UCSD-AML1 (cell line): Measurements from ENCODE around the gene ACP1.
"Not testable (repeated sequence)": the region's sequence is repeated elsewhere in the genome, so short reads cannot be mapped to it uniquely, and the experiment has no call there.

Source experiments
- DNase-seq: peaks from one replicate; lab custom pipeline; 2025; ENCODE audit not compliant: unreplicated experiment; lab: John Stamatoyannopoulos, UW

ACP1 gene

GRCh38 chr2:309148-309953, 44.6 kb downstream of the ACP1 start:
- no peak for DNase-seq

GRCh38 chr2:309954-310510, 45.3 kb downstream of the ACP1 start:
- DNase-seq, result no peak

- no peak for DNase-seq
Measured at GRCh38 chr2:310994-311393, 46.2 kb downstream of the ACP1 start.

- DNase-seq, result no peak
Measured at GRCh38 chr2:313991-314390, 49.2 kb downstream of the ACP1 start.

- DNase-seq, result no peak
Measured at GRCh38 chr2:314561-315336, 50.0 kb downstream of the ACP1 start.

GRCh38 chr2:315925-316324, 51.2 kb downstream of the ACP1 start:
- DNase-seq, result not testable (repeated sequence)

GRCh38 chr2:316381-316780, 51.6 kb downstream of the ACP1 start:
- no peak for DNase-seq

- DNase-seq, result no peak
Measured at GRCh38 chr2:317501-318424, 53.0 kb downstream of the ACP1 start.

GRCh38 chr2:319059-319600, 54.4 kb downstream of the ACP1 start:
- DNase-seq, result no peak

GRCh38 chr2:320561-320960, 55.8 kb downstream of the ACP1 start:
- no peak for DNase-seq

GRCh38 chr2:322326-322725, 57.6 kb downstream of the ACP1 start:
- no peak for DNase-seq

- DNase-seq, result no peak
Measured at GRCh38 chr2:323035-323434, 58.3 kb downstream of the ACP1 start.
